Duodenal mucosa (tissue), 2 donors: ENCODE measurements around the gene CUBN.

Experiments
- H3K27ac ChIP-seq: one replicate; pipeline ENCODE4 v1.7.0; 2013; ENCODE audit warnings: low read depth, low read length
- H3K27me3 ChIP-seq, 2 donors: one replicate each; pipeline ENCODE4 v1.7.0; 2013; ENCODE audit warnings: low read length in 2 of 2, control low read depth in 1 of 2; ENCODE audit not compliant: insufficient read depth in 2 of 2, control insufficient read depth in 1 of 2
- H3K36me3 ChIP-seq, 2 donors: one replicate each; pipeline ENCODE4 v1.7.0; 2013; ENCODE audit warnings: low read length in 2 of 2, control low read depth in 1 of 2; ENCODE audit not compliant: insufficient read depth in 2 of 2, control insufficient read depth in 1 of 2
- H3K4me1 ChIP-seq, 2 donors: one replicate each; pipeline ENCODE4 v1.7.0; 2013; ENCODE audit warnings: low read length in 2 of 2, control low read depth in 1 of 2; ENCODE audit not compliant: insufficient read depth in 2 of 2, control insufficient read depth in 1 of 2
- H3K4me3 ChIP-seq, 2 donors: one replicate each; pipeline ENCODE4 v1.7.0; 2013; ENCODE audit warnings: low read length in 2 of 2, low read depth in 1 of 2
- H3K9ac ChIP-seq, 2 donors: one replicate each; pipeline ENCODE4 v1.7.0; 2013; ENCODE audit warnings: low read length in 2 of 2, low read depth in 1 of 2
- H3K9me3 ChIP-seq, 2 donors: one replicate each; pipeline ENCODE4 v1.7.0; 2013; ENCODE audit warnings: low read length in 2 of 2, control low read depth in 1 of 2; ENCODE audit not compliant: control insufficient read depth in 1 of 2

CUBN gene

GRCh38 chr10:16788125-16788524 is 341.5 kb downstream of the CUBN start:
- Histone ChIP-seq H3K4me1 (no peaks in the 10 kb centered on the region), H3K27ac (no peak overlapping the region), H3K9me3 (no peaks in the 10 kb centered on the region), H3K27me3 (no peaks in the 10 kb centered on the region), H3K4me3 (no peak overlapping the region), H3K36me3 (peaks cover 0 to 5% of the 10 kb centered on the region in 2 donors), H3K9ac (no peak overlapping the region)

GRCh38 chr10:16787361-16787791 is 342.2 kb downstream of the CUBN start:
- Histone ChIP-seq H3K4me1 (no peaks in the 10 kb centered on the region), H3K4me3 (no peak overlapping the region), H3K9me3 (no peaks in the 10 kb centered on the region)

GRCh38 chr10:16780338-16780880 is 349.2 kb downstream of the CUBN start:
- Histone ChIP-seq H3K27ac (no peak overlapping the region), H3K27me3 (no peaks in the 10 kb centered on the region), H3K36me3 (peaks cover 0 to 3% of the 10 kb centered on the region in 2 donors), H3K9me3 (no peaks in the 10 kb centered on the region), H3K9ac (no peak overlapping the region), H3K4me3 (no peak overlapping the region), H3K4me1 (peaks cover 0 to 3% of the 10 kb centered on the region in 2 donors)

More at GRCh38 chr10:16787361-16787791, 342.2 kb downstream of the CUBN start:
- H3K27me3 ChIP-seq = no peaks in the 10 kb centered on the region
- H3K36me3 ChIP-seq = peaks cover 0 to 5% of the 10 kb centered on the region in 2 donors
- no peak overlapping the region for H3K27ac ChIP-seq
- H3K9ac ChIP-seq = no peak overlapping the region

GRCh38 chr10:16779384-16779915 is 350.2 kb downstream of the CUBN start:
- Histone ChIP-seq H3K4me1 (peaks cover 0 to 3% of the 10 kb centered on the region in 2 donors), H3K27me3 (no peaks in the 10 kb centered on the region), H3K9me3 (no peaks in the 10 kb centered on the region), H3K9ac (no peak overlapping the region), H3K36me3 (peaks cover 0 to 3% of the 10 kb centered on the region in 2 donors), H3K27ac (no peak overlapping the region), H3K4me3 (no peak overlapping the region)

GRCh38 chr10:16777473-16778370 is 351.9 kb downstream of the CUBN start:
- Histone ChIP-seq H3K4me3 (no peak overlapping the region), H3K9me3 (no peaks in the 10 kb centered on the region), H3K27ac (no peak overlapping the region), H3K36me3 (peaks cover 0 to 3% of the 10 kb centered on the region in 2 donors), H3K27me3 (no peaks in the 10 kb centered on the region), H3K9ac (no peak overlapping the region), H3K4me1 (peaks cover 0 to 3% of the 10 kb centered on the region in 2 donors)

- peaks cover 0 to 3% of the 10 kb centered on the region in 2 donors for H3K4me1 ChIP-seq
- H3K4me3 ChIP-seq = no peak overlapping the region
- H3K9ac ChIP-seq = no peak overlapping the region
- H3K27me3 ChIP-seq = no peaks in the 10 kb centered on the region
- H3K9me3 ChIP-seq = no peaks in the 10 kb centered on the region
- H3K36me3 ChIP-seq = peaks cover 0 to 2% of the 10 kb centered on the region in 2 donors
- no peak overlapping the region for H3K27ac ChIP-seq
Measured at GRCh38 chr10:16776896-16777295, 352.7 kb downstream of the CUBN start.
